ENCODE results near the gene EN1.

Gene EN1

DNA sequence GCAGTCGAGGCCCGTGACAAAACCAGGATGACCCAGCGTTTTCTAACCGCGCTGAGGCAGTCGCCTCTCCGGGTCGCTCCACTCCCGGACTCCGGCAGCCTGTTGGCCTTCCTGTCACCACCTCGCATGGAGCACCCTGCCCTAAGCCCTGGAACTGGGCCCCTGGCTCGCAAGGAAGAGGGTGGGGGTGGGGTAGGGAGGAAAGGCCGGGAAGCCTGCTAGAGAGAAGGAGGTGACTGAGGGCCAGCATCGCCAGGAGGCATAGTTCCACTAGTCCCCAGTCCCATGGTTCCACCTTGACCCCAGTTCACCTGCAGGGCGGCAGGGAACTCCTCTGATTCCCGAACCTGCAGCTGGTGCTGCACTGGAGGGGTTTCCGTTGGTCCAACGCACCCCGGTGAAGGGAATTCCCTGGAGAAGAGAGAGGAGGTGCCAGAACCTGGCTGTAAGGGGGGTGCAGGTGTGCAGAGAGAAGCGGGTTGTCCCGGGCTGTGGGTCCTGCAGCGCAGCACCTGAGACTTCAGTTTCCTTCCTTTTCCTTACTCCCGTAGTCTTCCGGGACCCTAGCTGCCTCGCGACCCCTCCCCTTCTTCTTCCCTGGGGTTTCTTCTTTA lies 11.8 kb upstream of the EN1 start:
- no peaks in the 10 kb centered on the region for H3K9me3 Mint-ChIP-seq (ENCODE audit: low read depth)
- H3K27me3 Mint-ChIP-seq: peaks cover 40% of the 10 kb centered on the region
- no peak overlapping the region for H3K27ac Mint-ChIP-seq
- no peaks in the 10 kb centered on the region for H3K36me3 Mint-ChIP-seq
- H3K4me3 Mint-ChIP-seq: no peak overlapping the region
- peaks cover 15% of the 10 kb centered on the region for H3K4me1 Mint-ChIP-seq (ENCODE audit: low read depth)

DNA sequence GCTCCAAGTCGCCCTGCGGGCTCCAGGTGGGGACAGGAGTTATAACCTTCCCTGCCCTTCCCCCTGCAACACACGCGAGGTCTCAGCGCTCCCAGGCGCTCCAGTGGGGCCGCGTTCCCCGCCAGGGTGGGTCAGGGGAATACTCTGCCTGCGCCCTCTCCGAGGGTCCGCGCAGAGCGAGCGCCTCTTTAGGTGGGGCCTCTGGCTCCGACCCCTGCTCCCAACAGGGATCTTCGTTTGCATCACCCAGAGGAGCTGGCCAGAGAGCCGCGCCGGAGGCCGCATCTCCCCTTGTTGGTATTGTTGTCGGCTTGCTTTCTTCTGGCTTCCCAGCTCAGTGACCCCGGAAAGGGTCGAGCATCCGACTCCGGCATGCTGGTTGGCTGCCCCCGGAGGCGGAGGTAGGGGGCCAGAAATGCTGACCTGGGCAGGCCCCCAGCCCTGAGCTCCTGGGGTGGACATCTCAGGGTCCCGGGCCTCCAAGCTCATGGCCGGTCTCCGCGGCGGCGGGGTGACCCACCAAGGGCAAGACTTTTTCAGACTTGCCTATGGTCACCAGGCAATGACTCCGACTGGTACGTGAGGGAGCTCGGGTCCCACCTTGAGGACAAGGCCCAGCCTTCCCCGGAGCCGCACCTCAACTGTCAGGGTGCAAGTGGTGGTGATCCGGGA lies 11.2 kb upstream of the EN1 start:
- Mint-ChIP-seq H3K9me3 (ENCODE audit: low read depth) (no peaks in the 10 kb centered on the region), H3K4me3 (no peak overlapping the region), H3K36me3 (no peaks in the 10 kb centered on the region), H3K4me1 (ENCODE audit: low read depth) (peaks cover 19% of the 10 kb centered on the region), H3K27ac (no peak overlapping the region), H3K27me3 (peaks cover 44% of the 10 kb centered on the region)

DNA sequence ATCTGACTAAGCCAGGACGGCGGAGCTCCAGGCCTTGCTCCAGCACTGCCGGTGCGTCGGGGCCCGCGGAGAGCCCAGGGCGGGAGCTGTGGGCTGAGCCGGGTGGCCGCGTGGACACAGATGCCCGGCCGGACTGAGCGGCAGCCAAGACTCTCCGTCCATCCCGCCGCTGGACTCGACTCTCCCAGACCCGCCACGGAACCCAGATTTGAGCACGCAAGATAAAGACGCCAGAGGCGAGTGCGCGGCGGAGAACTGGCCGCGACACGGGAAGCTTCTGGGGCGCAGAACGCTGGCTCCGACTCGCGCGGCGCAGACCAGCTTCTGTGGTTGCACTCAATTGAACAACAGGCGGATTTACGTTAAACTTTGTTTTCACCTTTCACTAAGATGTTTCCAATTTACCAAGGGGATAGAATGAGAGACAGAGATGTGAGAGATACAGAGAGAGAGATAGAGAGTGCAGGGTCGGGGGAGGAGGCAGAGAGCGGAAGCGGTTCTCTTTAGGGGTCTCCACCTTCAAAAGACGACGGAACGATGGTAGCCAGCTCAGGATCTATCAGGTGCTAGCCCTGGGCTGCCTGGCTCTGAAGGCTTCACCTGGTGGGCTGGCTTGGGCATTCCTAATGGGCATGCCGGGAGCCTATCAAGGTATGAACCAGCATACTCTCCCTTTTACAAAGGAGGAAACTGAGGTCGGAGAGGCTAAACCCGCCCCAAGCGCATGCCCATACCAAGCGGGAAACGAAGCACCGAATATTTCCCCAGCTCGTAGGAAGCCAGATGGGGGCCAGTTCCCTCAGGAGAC lies 10.4 kb upstream of the EN1 start:
- peaks cover 19% of the 10 kb centered on the region for H3K4me1 Mint-ChIP-seq (ENCODE audit: low read depth)
- H3K27me3 Mint-ChIP-seq: peaks cover 45% of the 10 kb centered on the region
- no peaks in the 10 kb centered on the region for H3K36me3 Mint-ChIP-seq
- no peak overlapping the region for H3K4me3 Mint-ChIP-seq
- H3K27ac Mint-ChIP-seq: no peak overlapping the region
- H3K9me3 Mint-ChIP-seq (ENCODE audit: low read depth): no peaks in the 10 kb centered on the region

DNA sequence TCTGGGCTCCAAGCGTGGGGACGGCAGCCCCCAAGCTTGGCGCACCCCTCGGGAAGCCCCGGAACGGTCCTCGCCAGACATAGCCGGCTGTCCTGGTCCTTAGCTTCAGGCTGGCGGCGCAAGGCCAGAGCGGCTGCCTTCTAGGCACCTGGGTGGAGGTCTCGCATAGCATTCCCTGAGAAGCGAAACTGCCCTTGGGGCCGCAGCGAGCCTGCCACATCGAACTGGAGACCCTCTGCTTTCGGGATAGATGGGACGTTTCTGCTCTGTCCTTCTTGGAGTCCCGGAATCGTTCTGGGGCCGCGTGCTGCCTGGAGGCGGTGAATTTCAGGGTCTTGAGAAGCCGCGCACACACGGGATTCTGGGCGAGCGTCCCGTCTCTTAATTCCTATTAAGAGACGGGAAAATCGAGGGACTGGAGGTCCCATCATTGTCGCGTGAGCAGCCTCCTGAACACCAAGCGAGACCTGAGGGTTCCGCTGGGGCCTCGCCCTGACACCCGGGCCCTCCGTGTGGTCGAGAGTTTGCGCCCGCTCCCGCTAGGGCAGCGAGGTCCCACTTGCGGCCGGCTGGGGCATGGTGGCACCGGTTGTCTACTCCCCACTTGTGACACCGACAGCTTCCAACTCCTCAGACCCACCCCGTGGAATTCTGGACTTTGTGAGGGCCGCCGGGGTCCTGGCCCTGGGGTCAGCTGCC lies 9.7 kb upstream of the EN1 start:
- Mint-ChIP-seq H3K27me3 (peaks cover 47% of the 10 kb centered on the region), H3K4me3 (peak overlapping the region; percentile 77), H3K36me3 (no peaks in the 10 kb centered on the region), H3K9me3 (ENCODE audit: low read depth) (no peaks in the 10 kb centered on the region), H3K27ac (no peak overlapping the region), H3K4me1 (ENCODE audit: low read depth) (peaks cover 19% of the 10 kb centered on the region)

DNA sequence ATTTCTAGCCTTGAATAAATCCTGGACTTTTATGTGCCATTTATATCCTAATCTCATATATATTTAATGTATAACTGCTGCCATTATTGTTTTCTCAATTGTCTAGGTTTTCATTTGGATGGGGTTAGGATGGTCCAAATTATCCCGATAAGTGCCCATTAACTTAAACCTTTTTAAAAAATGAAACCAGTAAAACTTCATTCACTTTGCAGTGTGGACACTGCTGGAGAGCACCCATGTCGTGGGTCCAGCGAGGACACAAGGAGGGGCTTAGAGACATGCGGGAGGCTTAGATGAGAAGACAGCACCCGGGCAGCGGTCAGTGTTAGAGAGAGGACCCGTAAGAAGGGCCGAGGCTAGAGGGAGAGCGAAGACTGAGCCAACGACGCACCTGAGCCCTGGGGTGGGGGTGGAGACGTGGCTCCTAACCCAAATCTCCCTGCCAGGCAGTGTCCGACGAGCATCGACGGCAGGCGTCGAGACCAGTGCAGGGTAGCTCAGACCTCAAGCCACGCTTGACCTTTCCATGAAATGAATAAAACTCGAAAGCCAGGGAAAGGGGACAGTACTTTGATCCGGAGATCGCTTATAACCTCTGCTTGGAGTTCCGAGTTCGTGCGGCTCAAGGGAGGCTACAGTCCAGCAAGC lies 9.0 kb upstream of the EN1 start:
- Mint-ChIP-seq H3K4me3 (peak overlapping the region; percentile 77), H3K27ac (no peak overlapping the region), H3K27me3 (peaks cover 46% of the 10 kb centered on the region), H3K9me3 (ENCODE audit: low read depth) (no peaks in the 10 kb centered on the region), H3K4me1 (ENCODE audit: low read depth) (peaks cover 19% of the 10 kb centered on the region), H3K36me3 (no peaks in the 10 kb centered on the region)

GRCh38 chr2:118855451-118856279 lies 8.2 kb upstream of the EN1 start:
- peak overlapping the region; percentile 77 for H3K4me3 Mint-ChIP-seq
- H3K9me3 Mint-ChIP-seq (ENCODE audit: low read depth): no peaks in the 10 kb centered on the region

DNA sequence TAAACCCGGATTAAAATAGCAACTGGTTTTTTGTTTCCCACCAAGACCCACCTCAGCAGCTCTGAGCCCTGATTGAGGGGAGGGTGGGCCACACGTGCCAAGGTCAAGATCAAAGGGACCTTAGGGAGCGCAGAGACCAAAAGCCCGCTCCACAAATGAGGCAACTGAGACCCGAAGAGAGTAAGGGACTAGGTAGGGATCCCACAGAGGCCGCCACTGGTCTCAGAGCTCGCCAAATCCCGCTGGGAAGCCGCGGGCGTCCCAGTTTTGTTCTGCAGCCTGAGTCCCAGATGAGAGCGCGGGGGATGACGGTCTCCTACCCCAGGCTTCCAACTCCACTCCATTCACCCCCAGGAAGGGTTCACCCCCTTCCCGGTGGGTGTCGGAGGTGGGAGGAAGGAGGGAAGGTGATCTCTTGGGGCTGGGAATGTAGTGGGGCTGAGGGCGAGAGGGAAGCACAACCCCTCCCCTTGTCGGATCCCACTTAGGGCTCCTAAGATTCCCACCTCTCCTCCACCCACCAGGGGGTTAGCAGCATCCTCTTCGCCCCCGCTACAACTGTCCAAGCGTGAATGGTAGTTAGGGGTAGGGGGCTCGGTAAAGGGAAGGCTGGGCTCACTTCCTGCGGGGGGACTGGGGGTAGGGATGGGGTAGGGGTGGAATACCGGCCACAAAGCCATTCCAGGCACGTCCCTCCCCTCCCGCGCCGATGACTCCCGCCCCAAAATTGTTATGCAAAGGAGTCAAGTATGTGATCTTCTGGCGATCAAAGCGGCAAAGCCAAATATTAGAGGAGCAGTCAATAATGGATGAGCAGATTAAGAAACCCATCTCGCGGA lies 7.3 kb upstream of the EN1 start:
- peak overlapping the region; percentile 21 for H3K4me3 Mint-ChIP-seq
- H3K9me3 Mint-ChIP-seq (ENCODE audit: low read depth): no peaks in the 10 kb centered on the region
- H3K27me3 Mint-ChIP-seq: peaks cover 45% of the 10 kb centered on the region
- peaks cover 19% of the 10 kb centered on the region for H3K4me1 Mint-ChIP-seq (ENCODE audit: low read depth)
- H3K36me3 Mint-ChIP-seq: no peaks in the 10 kb centered on the region
- H3K27ac Mint-ChIP-seq: no peak overlapping the region

More at GRCh38 chr2:118855451-118856279, 8.2 kb upstream of the EN1 start:
- no peaks in the 10 kb centered on the region for H3K36me3 Mint-ChIP-seq
- H3K27ac Mint-ChIP-seq: no peak overlapping the region
- H3K27me3 Mint-ChIP-seq: peaks cover 47% of the 10 kb centered on the region
- peaks cover 19% of the 10 kb centered on the region for H3K4me1 Mint-ChIP-seq (ENCODE audit: low read depth)

GRCh38 chr2:118853651-118854291 lies 6.3 kb upstream of the EN1 start:
- peaks cover 20% of the 10 kb centered on the region for H3K4me1 Mint-ChIP-seq (ENCODE audit: low read depth)
- no peak overlapping the region for H3K27ac Mint-ChIP-seq
- no peak overlapping the region for H3K4me3 Mint-ChIP-seq
- peaks cover 47% of the 10 kb centered on the region for H3K27me3 Mint-ChIP-seq
- H3K36me3 Mint-ChIP-seq: no peaks in the 10 kb centered on the region
- H3K9me3 Mint-ChIP-seq (ENCODE audit: low read depth): no peaks in the 10 kb centered on the region

DNA sequence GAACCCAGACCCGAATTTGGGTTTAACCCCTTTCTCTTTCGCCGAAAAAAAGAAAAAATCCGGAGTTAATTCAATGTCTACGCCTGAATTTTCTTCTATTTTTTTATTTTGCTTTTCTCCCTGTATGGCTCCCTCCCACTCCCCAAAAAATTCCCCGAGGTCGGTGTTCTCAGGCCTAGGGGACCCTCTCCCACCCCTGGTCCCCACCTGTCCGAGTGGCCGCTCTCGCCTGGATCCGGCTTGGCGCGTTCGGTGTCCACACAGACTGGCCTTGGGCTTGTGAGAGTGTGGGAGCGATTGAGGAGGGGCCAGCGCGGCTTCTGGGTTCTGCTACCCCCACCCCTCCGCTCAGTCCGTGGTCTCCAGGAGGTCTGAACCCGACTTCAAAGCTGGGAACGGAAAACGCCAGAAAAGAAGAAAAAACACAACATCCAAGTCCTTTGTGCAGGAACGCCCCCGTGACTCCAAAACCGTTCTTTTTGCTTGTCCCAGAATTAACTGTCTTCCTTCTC lies 5.7 kb upstream of the EN1 start:
- Mint-ChIP-seq H3K4me3 (no peak overlapping the region), H3K27ac (no peak overlapping the region), H3K4me1 (ENCODE audit: low read depth) (peaks cover 24% of the 10 kb centered on the region), H3K9me3 (ENCODE audit: low read depth) (no peaks in the 10 kb centered on the region), H3K36me3 (no peaks in the 10 kb centered on the region), H3K27me3 (peaks cover 51% of the 10 kb centered on the region)

DNA sequence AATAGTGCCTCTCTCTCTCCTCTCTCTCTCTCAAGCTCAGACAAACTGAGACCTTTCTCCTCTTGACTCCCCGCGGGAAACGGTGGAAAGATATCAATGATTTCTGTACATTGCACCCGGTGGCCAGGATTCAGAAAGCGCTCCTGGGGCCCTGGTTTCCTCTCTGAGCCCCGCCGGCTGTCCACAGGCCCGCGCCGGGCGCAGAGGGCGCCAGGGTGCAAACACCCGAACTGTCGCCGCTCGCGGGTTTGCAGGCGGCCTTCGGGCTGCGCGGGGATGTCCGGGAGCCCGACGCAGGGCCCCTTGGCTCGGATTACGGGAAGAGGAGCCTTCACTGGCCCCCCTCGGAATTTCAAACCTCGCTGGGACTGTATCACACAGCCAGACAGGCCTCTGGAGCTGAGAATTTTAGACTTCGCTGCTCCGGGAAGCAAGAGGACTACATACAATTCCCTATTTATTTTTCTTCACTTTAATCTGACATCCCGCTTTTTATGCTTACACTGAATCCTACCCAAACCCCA lies 5.2 kb upstream of the EN1 start:
- H3K27ac Mint-ChIP-seq: no peak overlapping the region
- H3K4me1 Mint-ChIP-seq (ENCODE audit: low read depth): peaks cover 22% of the 10 kb centered on the region
- no peaks in the 10 kb centered on the region for H3K9me3 Mint-ChIP-seq (ENCODE audit: low read depth)
- peak overlapping the region; percentile 2 for H3K4me3 Mint-ChIP-seq
- no peaks in the 10 kb centered on the region for H3K36me3 Mint-ChIP-seq
- H3K27me3 Mint-ChIP-seq: peaks cover 48% of the 10 kb centered on the region

- H3K9me3 Mint-ChIP-seq (ENCODE audit: low read depth): no peaks in the 10 kb centered on the region
- H3K27ac Mint-ChIP-seq: no peak overlapping the region
- peaks cover 48% of the 10 kb centered on the region for H3K27me3 Mint-ChIP-seq
- H3K36me3 Mint-ChIP-seq: no peaks in the 10 kb centered on the region
- H3K4me3 Mint-ChIP-seq: no peak overlapping the region
- peaks cover 26% of the 10 kb centered on the region for H3K4me1 Mint-ChIP-seq (ENCODE audit: low read depth)
Measured at GRCh38 chr2:118851650-118852049, 4.2 kb upstream of the EN1 start.

DNA sequence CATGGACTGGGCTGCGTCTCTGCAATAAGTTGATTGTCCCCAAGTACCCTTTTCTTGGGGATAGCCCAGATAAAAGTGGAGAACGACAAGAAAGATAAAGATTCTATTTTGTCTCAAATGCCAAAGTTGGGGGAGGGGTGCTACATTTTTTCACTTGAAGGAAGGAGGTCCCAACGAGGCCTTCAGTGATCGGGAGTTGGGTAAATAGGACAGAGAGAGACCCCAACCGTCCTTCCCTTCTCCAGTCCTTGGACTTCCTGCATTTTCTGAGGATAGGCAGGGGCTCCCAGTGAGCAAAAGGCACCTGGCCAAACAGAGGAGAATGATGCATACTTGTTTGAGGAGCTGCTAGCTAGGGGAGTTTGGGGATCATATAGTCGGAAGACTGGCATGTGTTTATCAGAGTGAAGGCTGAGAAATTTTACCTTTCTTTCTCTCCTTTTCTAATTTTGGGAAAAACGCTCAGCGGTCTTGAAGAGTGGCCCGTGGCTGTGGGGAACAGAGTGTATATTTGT lies 3.5 kb upstream of the EN1 start:
- H3K9me3 Mint-ChIP-seq (ENCODE audit: low read depth): no peaks in the 10 kb centered on the region
- H3K4me1 Mint-ChIP-seq (ENCODE audit: low read depth): peaks cover 20% of the 10 kb centered on the region

More for the DNA sequence above, 3.5 kb upstream of the EN1 start:
- H3K36me3 Mint-ChIP-seq: no peaks in the 10 kb centered on the region
- no peak overlapping the region for H3K27ac Mint-ChIP-seq
- H3K27me3 Mint-ChIP-seq: peaks cover 43% of the 10 kb centered on the region
- no peak overlapping the region for H3K4me3 Mint-ChIP-seq

Data from activated naive CD8-positive, alpha-beta T cell (primary cell).